ENCODE results near the gene PPFIBP1. TPM values are rescaled to one million over a fixed set of nuclear protein-coding genes. Genes with fewer than 3 reads are reported as not detected.
"Not testable (repeated sequence)": the region's sequence is repeated elsewhere in the genome, so short reads cannot be mapped to it uniquely, and the experiment has no call there.

PPFIBP1 gene
- polyA plus RNA-seq, 3 donors = 12.1 to 35.0 (median 19.6) TPM

DNA sequence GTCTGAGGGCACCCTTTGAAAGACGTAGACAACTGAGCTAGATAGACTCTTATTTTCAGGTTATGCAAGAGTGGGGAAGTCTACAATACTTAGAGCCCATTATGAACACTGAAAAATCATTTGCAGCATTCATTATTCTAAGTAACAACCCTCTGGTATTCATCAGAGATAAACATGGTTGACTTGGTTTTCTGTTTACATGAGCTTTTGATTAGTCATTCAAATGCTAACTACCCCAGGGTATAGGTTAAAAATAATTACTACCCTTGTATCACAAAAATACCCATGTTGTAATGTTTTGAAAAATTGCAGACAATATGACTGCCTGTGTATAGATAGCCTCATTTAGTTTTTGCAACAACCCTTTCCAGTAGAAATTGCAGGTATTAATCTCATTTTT lies 78.5 kb downstream of the PPFIBP1 start:
- H3K27ac ChIP-seq (ENCODE audit: low read depth, low read length) = no peak overlapping the region
- 64 to 83% (median 65%) methylated on average over 1 of the region's 1 CpG for WGBS, 3 donors

DNA sequence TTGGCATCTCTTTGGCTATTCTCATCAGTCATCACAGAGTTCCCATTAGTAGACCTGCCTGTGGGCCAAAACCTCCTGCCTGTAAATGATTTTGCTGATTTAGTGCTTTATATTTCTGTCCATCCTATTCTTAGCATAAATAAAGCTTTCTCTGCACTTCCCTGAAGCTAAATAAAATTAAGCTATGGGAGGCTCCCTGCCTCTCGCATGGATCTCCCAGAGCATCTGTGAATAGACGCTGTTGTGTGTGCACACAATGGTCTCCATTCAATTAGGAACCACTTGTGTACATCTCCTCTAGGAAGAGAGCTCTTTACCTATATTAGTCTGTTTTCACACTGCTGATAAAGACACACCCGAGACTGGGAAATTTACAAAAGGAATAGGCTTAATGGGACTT lies 80.4 kb downstream of the PPFIBP1 start:
- WGBS, 3 donors = 92 to 95% (median 94%) methylated on average over 3 of the region's 3 CpGs
- no peak overlapping the region for H3K27ac ChIP-seq (ENCODE audit: low read depth, low read length)

- WGBS, 3 donors = 10 to 73% (median 30%) methylated on average over 2 of the region's 2 CpGs
- H3K27ac ChIP-seq (ENCODE audit: low read depth, low read length) = no peak overlapping the region
Observed at GRCh38 chr12:27606986-27607385, 83.0 kb downstream of the PPFIBP1 start.

- WGBS, 3 donors = 67 to 74% (median 74%) methylated on average over 4 of the region's 4 CpGs
Observed at GRCh38 chr12:27607591-27607990, 83.6 kb downstream of the PPFIBP1 start.

GRCh38 chr12:27608890-27609289 lies 84.9 kb downstream of the PPFIBP1 start:
- 67 to 95% (median 87%) methylated on average over 8 of the region's 8 CpGs for WGBS, 3 donors
- H3K27ac ChIP-seq (ENCODE audit: low read depth, low read length) = no peak overlapping the region

More at GRCh38 chr12:27607591-27607990, 83.6 kb downstream of the PPFIBP1 start:
- H3K27ac ChIP-seq (ENCODE audit: low read depth, low read length) = no peak overlapping the region

- 67 to 75% (median 70%) methylated on average over 2 of the region's 2 CpGs for WGBS, 3 donors
- no peak overlapping the region for H3K27ac ChIP-seq (ENCODE audit: low read depth, low read length)
Observed at GRCh38 chr12:27610374-27610773, 86.4 kb downstream of the PPFIBP1 start.

DNA sequence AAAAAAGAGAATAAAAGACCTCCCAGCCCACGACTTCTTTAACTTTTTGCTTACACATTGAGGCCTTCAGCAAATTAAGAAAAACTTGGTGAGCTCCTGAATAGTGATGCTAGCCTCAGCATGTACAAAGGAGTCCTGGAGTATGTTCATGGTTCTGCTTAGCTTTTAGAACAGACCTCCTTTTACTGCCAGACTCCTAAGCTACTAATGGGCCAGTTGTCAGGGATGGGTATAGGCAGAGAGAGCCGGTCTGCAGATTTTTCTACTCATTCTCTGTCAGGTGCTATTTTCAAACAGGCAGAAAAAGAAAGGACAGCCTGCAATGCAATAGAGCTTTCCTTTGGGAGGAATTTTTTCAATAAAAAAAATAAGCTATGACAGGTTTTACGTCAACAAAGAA lies 90.4 kb downstream of the PPFIBP1 start:
- H3K27ac ChIP-seq (ENCODE audit: low read depth, low read length) = no peak overlapping the region
- WGBS, 3 donors = 91 to 96% (median 93%) methylated on average over 3 of the region's 3 CpGs

DNA sequence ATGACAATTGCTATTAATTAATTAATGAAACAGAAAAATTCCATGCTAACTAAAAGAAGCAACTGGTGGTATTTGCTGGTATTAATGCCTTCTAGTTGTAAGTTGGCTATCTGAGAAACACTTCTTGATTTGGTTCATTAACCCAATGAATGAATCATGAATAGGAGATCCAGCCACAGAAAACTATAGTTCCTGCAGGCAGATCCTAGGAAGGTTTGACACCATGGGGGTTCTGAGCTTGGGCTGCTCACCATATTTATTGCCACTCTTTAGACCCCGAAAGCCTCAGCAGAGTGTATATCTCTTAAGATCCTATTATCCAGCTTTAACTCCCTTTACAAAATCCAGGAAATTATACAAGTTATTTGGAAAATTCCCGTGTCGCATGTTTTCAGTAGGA lies 90.9 kb downstream of the PPFIBP1 start:
- 95 to 97% (median 96%) methylated on average over 3 of the region's 3 CpGs for WGBS, 3 donors
- no peak overlapping the region for H3K27ac ChIP-seq (ENCODE audit: low read depth, low read length)

DNA sequence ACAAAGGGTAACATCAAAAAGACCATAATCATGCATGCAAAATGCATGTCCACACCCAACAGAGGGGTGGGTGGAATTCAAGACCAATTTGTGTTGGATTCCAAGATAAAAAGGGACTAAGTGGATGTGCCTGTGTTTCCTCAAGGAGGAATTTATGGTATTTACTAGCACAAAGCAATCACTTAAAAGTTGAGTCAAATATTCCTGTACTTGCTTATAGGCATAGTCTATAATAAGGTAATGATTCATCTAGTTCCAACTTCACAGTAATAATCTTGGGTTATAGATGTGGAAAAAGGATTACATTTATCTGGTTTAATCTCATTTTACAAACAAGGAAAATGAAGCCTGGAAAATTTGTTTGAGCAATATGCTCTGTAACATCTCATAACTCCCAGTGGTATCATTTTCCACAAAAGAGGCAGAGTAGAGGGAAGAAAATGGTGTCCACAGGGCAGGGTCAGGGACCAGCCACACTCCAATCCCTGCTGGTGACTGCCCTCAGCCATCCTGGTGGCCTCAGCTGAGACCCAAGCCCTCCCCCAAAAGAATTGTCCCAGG lies 91.4 kb downstream of the PPFIBP1 start:
- H3K27ac ChIP-seq (ENCODE audit: low read depth, low read length) = no peak overlapping the region

GRCh38 chr12:27616356-27617142 lies 92.5 kb downstream of the PPFIBP1 start:
- no peak overlapping the region for H3K27ac ChIP-seq (ENCODE audit: low read depth, low read length)
- WGBS, 3 donors = 60 to 87% (median 68%) methylated on average over 5 of the region's 5 CpGs

DNA sequence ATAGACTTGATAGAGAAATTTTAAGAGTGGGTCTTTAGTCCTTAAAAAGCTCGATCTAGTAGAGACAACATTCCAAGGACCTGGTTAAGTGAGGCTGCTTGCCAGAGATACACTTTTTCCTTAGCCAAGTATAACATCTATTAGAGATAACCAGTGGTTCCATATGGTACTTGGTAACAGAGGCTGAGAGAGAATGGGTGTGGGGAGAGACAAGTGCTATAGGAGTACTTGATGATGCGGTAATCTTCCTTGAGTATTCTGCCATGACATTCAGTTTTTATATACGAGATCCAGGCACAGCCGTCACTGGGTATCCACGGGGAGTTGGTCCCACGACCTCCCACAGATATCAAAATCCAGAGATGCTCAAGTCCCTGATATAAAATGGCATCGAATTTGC lies 94.8 kb downstream of the PPFIBP1 start:
- 82 to 87% (median 84%) methylated on average over 7 of the region's 7 CpGs for WGBS, 3 donors
- H3K27ac ChIP-seq (ENCODE audit: low read depth, low read length) = no peak overlapping the region

GRCh38 chr12:27619308-27619707 lies 95.3 kb downstream of the PPFIBP1 start:
- H3K27ac ChIP-seq (ENCODE audit: low read depth, low read length) = no peak overlapping the region

DNA sequence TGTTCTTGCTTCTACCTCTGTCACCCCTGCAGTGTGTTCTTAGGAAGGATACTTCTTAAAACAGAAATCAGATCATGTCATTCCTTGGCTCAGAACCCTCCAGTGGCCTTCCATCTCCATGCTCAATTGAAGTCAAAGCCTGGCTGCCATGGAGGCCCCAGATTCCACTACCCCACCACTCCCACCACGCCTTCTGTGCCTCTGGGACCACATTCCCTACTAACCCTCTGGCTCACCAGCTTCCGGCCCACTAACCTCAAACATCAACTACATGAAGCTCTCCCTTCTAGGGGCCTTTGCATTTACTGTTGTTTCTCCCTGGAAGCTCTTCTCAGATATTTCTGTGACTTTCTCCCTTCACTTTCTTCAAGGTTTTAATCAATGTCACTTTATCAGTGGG lies 96.1 kb downstream of the PPFIBP1 start:
- H3K27ac ChIP-seq (ENCODE audit: low read depth, low read length) = no peak overlapping the region
- 86 to 96% (median 92%) methylated on average over 2 of the region's 2 CpGs for WGBS, 3 donors

- no peak overlapping the region for H3K27ac ChIP-seq (ENCODE audit: low read depth, low read length)
- 88 to 92% (median 92%) methylated on average over 9 of the region's 9 CpGs for WGBS, 3 donors
Observed at GRCh38 chr12:27622436-27623195, 98.6 kb downstream of the PPFIBP1 start.

- 81 to 91% (median 81%) methylated on average over 5 of the region's 5 CpGs for WGBS, 3 donors
- no peak overlapping the region for H3K27ac ChIP-seq (ENCODE audit: low read depth, low read length)
Observed at GRCh38 chr12:27623645-27624044, 99.6 kb downstream of the PPFIBP1 start.

DNA sequence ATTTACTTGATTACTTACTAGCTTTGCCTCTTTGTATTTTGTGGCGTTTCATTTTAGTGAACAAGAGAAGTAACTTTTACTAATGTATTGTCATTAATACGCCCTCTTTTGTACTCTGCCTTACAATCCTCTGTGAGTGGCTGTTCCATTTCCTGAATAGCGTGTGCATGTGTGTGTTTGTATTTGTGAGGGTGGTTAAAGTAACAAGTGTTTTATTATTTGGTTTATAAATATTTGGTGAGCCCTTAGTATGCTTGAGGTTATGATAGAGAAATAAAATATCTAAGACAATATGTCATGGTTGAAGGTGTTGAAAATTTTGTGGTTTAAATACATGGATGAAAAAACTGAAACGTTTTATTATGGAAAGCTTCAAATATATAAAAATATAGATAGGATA lies 100.6 kb downstream of the PPFIBP1 start:
- WGBS, 3 donors = 66 to 82% (median 73%) methylated on average over 4 of the region's 4 CpGs
- no peak overlapping the region for H3K27ac ChIP-seq (ENCODE audit: low read depth, low read length)

GRCh38 chr12:27627123-27627852 lies 103.3 kb downstream of the PPFIBP1 start:
- 57 to 61% (median 59%) methylated on average over 7 of the region's 7 CpGs for WGBS, 3 donors
- no peak overlapping the region for H3K27ac ChIP-seq (ENCODE audit: low read depth, low read length)

DNA sequence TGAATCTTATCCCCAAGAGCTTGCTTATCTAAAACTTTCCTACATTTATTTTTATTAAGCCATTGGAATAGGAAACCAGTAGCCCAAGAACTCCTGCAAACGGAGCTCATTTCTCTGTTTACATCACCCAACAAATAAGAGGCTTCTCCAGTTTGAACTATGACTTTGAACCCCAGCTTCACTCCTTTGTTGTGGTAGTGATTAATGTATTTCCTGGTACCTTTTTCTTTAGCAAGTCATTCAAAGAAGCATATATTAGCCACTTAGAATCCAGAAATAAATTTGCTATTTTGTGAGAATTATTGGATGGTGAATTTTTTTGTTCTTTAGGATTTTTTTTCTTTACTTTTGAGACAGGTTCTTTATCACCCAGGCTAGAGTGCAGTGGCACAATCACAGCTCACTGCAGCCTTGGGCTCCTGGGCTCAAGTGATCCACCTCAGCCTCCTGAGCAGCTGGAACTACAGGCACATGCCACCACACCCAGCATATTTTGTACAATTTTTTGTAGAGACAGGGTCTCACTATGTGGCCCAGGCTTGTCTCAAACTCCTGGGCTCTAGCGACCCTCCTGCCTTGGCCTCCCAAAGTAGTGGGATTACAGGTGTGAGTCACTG lies 104.0 kb downstream of the PPFIBP1 start:
- not testable (repeated sequence) for H3K27ac ChIP-seq (ENCODE audit: low read depth, low read length)
- WGBS, 3 donors = 57 to 66% (median 64%) methylated on average over 2 of the region's 2 CpGs

Measured in adipose tissue (tissue), 3 donors.